HepG2 (cell line): ENCODE results near the gene PPP2R5C. TPM values are rescaled to one million over a fixed set of nuclear protein-coding genes. Genes with fewer than 3 reads are reported as not detected.

Source experiments
- ATAC-seq: fragments of 200-7000 bp; cut with Tn5 transposase; 3 replicates; pipeline ENCODE4 v1.9.1; 2020; ENCODE audit warnings: mild to moderate bottlenecking, moderate library complexity
- BruUV-seq: library from RNA; stranded (reverse); fragments of 400-500 nt; replicated peaks from 2 replicates; lab custom pipeline; 2021; lab: Mats Ljungman, UMichigan
- CTCF ChIA-PET: fragments of 300-600 bp; formaldehyde crosslinking; extraction: SDS; loops from one replicate; lab custom pipeline; 2021; ENCODE audit warnings: low total read pairs, inconsistent platforms, low intra/inter-chr PET ratio; lab: Yijun Ruan, JAX
- POLR2A ChIA-PET: fragments of 350-600 bp; sonication (Branson Sonifier 250); formaldehyde crosslinking; loops from one replicate; lab custom pipeline; 2020; ENCODE audit warnings: antibody characterized with exemption, inconsistent platforms; lab: Yijun Ruan, JAX
- DNase-seq: peaks from one replicate; pipeline ENCODE4 v3.0.0-alpha.2; 2015; ENCODE audit warnings: low spot score
- FAIRE-seq: peaks from 3 replicates; lab custom pipeline; 2011; peaks lifted over from hg19 to GRCh38; lab: Jason Lieb, UNC
- H2AFZ ChIP-seq: one replicate; pipeline ENCODE4 v1.6.1; 2011; ENCODE audit warnings: low read length, inconsistent platforms
- H3K27ac ChIP-seq: fragments of 300-600 bp; 3 replicates; pipeline ENCODE4 v1.8.0; 2011; ENCODE audit warnings: mixed run types, mild to moderate bottlenecking, mixed read lengths, low read length, inconsistent platforms; ENCODE audit not compliant: insufficient read depth; ENCODE audit errors: extremely low read length
- H3K27me3 ChIP-seq, 2 experiments: fragments of 200-600 bp in 1 of 2; 2 replicates in 1 of 2; 3 replicates in 1 of 2; pipeline versions ENCODE4 v1.6.0 to v1.8.0; 2011; ENCODE audit warnings: low read length in 2 of 2, mild to moderate bottlenecking in 2 of 2, moderate library complexity in 2 of 2, inconsistent platforms in 1 of 2; ENCODE audit not compliant: insufficient read depth in 2 of 2, control insufficient read depth in 1 of 2
- H3K36me3 ChIP-seq, 2 experiments: fragments of 200-600 bp in 1 of 2; replicated peaks in 1 of 2; 2 replicates in 1 of 2; 3 replicates in 1 of 2; pipeline versions ENCODE4 v1.5.1 to v1.8.0; 2011; ENCODE audit warnings: low read length in 2 of 2, inconsistent platforms in 1 of 2; ENCODE audit not compliant: insufficient read depth in 2 of 2, control insufficient read depth in 1 of 2
- H3K4me1 ChIP-seq: 2 replicates; pipeline ENCODE4 v1.5.1; 2012; ENCODE audit warnings: low read length, inconsistent platforms; ENCODE audit not compliant: insufficient read depth
- H3K4me2 ChIP-seq: 2 replicates; pipeline ENCODE4 v1.6.0; 2011; ENCODE audit warnings: low read depth, low read length, inconsistent platforms
- H3K4me3 ChIP-seq, 3 experiments: fragments of 200-600 bp in 1 of 3; sonication (generic), shearing (Covaris generic) in 1 of 3; replicated peaks in 1 of 3; 2 replicates each; pipeline ENCODE4 v1.5.1; 2011 to 2016; ENCODE audit warnings: low read length in 3 of 3, inconsistent platforms in 2 of 3, low read depth in 2 of 3, mild to moderate bottlenecking in 2 of 3, control low read depth in 1 of 3, mixed read lengths in 1 of 3; ENCODE audit not compliant: insufficient read depth in 1 of 3
- H3K79me2 ChIP-seq: one replicate; pipeline ENCODE4 v1.6.1; 2011; ENCODE audit warnings: low read length, inconsistent platforms; ENCODE audit not compliant: insufficient read depth
- H3K9ac ChIP-seq: 2 replicates; pipeline ENCODE4 v1.6.0; 2011; ENCODE audit warnings: mild to moderate bottlenecking, low read depth, low read length, inconsistent platforms; ENCODE audit not compliant: insufficient read depth
- H3K9me3 ChIP-seq: 2 replicates; pipeline ENCODE4 v1.5.1; 2012; ENCODE audit warnings: mild to moderate bottlenecking, low read length
- H4K20me1 ChIP-seq: 2 replicates; pipeline ENCODE4 v1.6.0; 2011; ENCODE audit warnings: inconsistent platforms, mild to moderate bottlenecking, low read length, moderate library complexity; ENCODE audit not compliant: insufficient read depth
- ETV6 ChIP-seq: sonication (generic); formaldehyde crosslinking; conservative IDR thresholded peaks from 2 replicates; pipeline ENCODE4 v1.4.0; 2020; ENCODE audit warnings: missing genetic modification reagents
- FOXC1 ChIP-seq: sonication (generic); formaldehyde crosslinking; IDR thresholded peaks from 2 replicates; pipeline ENCODE4 v1.8.0; 2022; ENCODE audit warnings: mild to moderate bottlenecking, missing genetic modification reagents, borderline replicate concordance
- GMEB1 ChIP-seq: sonication (generic); formaldehyde crosslinking; IDR thresholded peaks from 2 replicates; pipeline ENCODE4 v1.5.1; 2020; ENCODE audit warnings: missing genetic modification reagents, mild to moderate bottlenecking, borderline replicate concordance
- PLSCR1 ChIP-seq: sonication (generic); formaldehyde crosslinking; IDR thresholded peaks from 2 replicates; pipeline ENCODE4 v1.5.0; 2020; ENCODE audit warnings: missing genetic modification reagents, mild to moderate bottlenecking, borderline replicate concordance
- PRPF4 ChIP-seq: fragments of 200-400 bp; formaldehyde crosslinking; IDR thresholded peaks from 2 replicates; pipeline ENCODE4 v1.6.1; 2016; ENCODE audit warnings: low read length, low read depth; ENCODE audit not compliant: poor library complexity, severe bottlenecking
- ZNF333 ChIP-seq: sonication (generic); formaldehyde crosslinking; IDR thresholded peaks from 2 replicates; pipeline ENCODE4 v1.4.0; 2020; ENCODE audit warnings: mild to moderate bottlenecking, missing genetic modification reagents, borderline replicate concordance
- WGBS: methylation state at CpG from one replicate; pipeline ENCODE4 v1.1.6; 2017; ENCODE audit warnings: low lambda C conversion rate; 5-methylcytosine and 5-hydroxymethylcytosine counted together
- in situ Hi-C: cut with HindIII; loops from 2 replicates; pipeline ENCODE4 v1.10.0; 2017; ENCODE audit warnings: low pct_unique_long_range_greater_than_20kb; ENCODE audit not compliant: extremely low pct_ligation_motif_present
- intact Hi-C: fragments of 100-400 bp; cut with micrococcal nuclease; formaldehyde crosslinking; loops from one replicate; pipeline ENCODE4 v1.10.0; 2022; ENCODE audit not compliant: unreplicated experiment
- polyA plus RNA-seq, 8 experiments: library from polyadenylated mRNA; depleted of rRNA in 3 of 8; stranded (reverse) in 7 of 8; unstranded in 1 of 8; fragments of >200 nt; fragmentation: Illumina TruSeq in 4 of 8; extraction: Trizol in 4 of 8; gene quantifications; 2 replicates each; pipeline versions ENCODE4 v1.2.1 to v1.2.3, GENCODE V29; 2011 to 2016; ENCODE audit warnings: low read depth in 4 of 8, missing spikeins in 1 of 8, mixed read lengths in 1 of 8; ENCODE audit not compliant: insufficient read depth in 1 of 8
- total RNA-seq, 5 experiments: library from RNA; depleted of rRNA; stranded (reverse); fragments of >200 nt; fragmentation: Illumina TruSeq; extraction: Trizol; gene quantifications; 2 replicates each; pipeline ENCODE4 v1.2.3, GENCODE V29; 2016; ENCODE audit warnings: low read depth in 1 of 5

PPP2R5C gene
- total and polyA plus RNA-seq, 2 of the 13 experiments (the other 11 are each of a cell fraction or from before 2014, with no cell fraction given) = 74.3 to 78.5 TPM

GRCh38 chr14:101882141-101882935 lies 120.8 kb downstream of the PPP2R5C start:
- DNase-seq = no peak
- H3K79me2 ChIP-seq = no peaks in the 10 kb centered on the region
- intact Hi-C loops = no loop called here
- H3K9ac ChIP-seq = no peak overlapping the region
- H3K27me3 ChIP-seq = no peaks in the 10 kb centered on the region
- H3K27ac ChIP-seq = no peak overlapping the region
- ATAC-seq = no peak
- no peak overlapping the region for H3K4me2 ChIP-seq
- ChIA-PET CTCF (no interaction called here), POLR2A (no interaction called here)
- TF ChIP-seq PRPF4 (no peak), PLSCR1 (CRISPR knock-in tag) (no peak), GMEB1 (CRISPR knock-in tag) (no peak), ETV6 (CRISPR knock-in tag) (no peak), ZNF333 (CRISPR knock-in tag) (no peak), FOXC1 (CRISPR knock-in tag) (no peak)
- no peak overlapping the region for H3K4me3 ChIP-seq
- in situ Hi-C loops = no loop called here
- no peak for FAIRE-seq
- H2AFZ ChIP-seq = no peak overlapping the region
- BruUV-seq = no TSS peak
- 0 out of 2 replicates have a peak, but pooled peaks cover 2% of the 10 kb centered on the region for H4K20me1 ChIP-seq
- 96% methylated on average over 18 of the region's 22 CpGs for WGBS
- H3K4me1 ChIP-seq = peaks cover 14% of the 10 kb centered on the region; the same call in 1 of the 2 replicates
- no peaks in the 10 kb centered on the region for H3K9me3 ChIP-seq
- peaks cover 12 to 53% of the 10 kb centered on the region in 2 experiments; a peak in 4 of 5 replicates for H3K36me3 ChIP-seq
